ENCODE results near the gene PDIA2.

PDIA2 gene

DNA sequence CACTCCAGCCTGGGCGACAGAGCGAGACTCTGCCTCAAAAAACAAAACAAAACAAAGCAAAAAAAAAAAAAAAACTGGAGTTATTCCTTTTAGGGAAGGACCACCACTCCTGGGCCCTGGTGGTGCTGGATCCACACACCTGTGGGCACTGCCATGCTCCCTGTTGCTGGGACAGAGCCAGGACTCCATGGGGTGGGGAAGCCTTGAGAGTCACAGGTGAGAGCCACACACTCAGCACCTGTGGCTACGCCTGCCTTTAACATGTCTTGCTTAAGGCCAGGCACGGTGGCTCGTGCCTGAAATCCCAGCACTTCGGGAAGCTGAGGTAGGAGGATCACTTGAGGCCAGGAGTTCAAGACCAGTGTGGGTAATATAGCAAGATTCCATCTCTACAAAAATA, 18.3 kb downstream of the PDIA2 start:
- DNase-seq (ENCODE audit: low spot score): no peak

DNA sequence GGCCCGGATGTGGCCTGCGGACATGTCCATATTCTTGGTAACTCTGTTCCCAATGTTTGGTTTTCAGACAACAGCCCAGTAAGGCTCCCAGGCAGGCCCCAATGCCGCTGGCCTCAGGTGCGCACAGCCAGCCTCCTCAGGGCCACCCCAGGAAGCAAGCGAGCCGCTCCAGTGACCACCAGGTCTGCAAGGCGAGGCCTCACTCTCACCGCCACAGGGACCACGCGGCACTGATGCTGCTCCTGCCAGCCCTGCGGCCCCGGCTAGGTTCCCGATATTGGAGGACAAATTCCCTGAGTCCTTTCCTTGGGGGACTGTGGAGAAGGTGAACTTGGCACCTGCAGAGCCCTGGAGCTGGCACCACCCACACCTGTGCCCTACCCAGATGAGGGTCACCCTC, 19.0 kb downstream of the PDIA2 start:
- DNase-seq (ENCODE audit: low spot score): no peak

DNA sequence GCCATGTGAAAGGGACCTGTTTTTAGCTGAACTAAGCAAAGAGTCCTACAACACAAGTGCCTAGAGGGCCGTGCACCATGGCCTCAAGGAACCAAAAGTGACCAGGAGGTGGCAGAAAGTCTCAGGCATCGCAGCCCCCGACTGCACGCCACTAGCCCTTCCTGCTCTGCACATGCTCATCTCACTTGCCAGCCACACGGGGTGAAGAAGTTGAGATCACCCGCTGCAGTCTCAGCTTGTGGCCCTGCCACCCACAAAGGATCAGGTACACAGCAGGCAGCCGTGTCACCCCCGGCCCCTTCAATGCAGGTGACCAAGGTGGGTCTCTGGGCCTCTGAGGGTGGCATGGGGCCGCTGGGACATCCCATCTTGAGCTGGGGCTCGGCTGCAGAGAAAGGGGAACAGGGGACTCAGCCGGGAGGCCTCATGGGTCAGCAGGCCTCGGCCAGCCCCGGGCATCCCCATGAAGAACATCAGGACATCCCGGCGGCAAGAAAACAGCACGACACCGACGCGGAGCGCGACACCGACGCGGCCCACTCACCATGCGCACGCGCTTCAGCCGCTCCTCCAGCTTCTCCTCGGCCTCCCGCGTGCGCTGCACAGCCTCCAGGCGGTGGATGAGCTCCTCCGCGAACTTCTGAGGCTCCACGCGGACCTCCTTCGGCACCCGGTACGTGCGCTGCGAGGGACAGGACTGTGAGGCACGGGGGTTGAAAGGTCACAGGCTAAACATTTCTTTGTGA, 21.0 kb downstream of the PDIA2 start:
- DNase-seq (ENCODE audit: low spot score): no peak

DNA sequence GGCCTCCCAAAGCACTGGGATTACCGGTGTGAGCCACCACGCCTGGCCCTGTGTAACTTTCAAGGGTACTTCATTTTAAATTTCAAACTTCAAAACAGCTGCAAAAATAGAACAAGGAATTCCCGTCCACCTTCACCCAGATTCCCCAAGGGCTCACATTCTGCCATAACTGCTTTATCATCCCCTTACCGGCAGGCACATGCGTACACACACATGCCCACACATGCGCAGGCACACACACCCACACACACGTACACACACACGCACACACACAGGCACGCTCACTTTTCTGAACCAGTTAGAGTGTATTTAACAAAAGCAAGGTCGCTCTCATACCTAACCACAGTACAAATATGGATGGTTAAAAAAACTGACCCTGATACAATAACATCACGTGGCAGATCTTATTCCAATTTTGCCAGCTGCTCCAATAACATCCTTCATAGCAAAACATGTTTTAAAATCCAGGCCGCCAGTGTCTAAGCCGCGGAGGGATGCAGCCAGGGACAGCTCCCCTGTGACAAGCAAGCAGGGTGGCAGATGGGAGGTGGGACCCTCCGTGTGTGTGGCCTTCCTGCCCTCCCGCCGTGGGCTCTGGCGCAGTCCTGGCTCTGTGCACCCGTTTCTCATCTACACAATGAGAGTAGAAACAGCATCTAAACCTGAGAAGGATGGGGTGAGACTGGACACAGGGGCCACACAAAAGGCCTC, 23.1 kb downstream of the PDIA2 start:
- DNase-seq (ENCODE audit: low spot score): no peak

DNA sequence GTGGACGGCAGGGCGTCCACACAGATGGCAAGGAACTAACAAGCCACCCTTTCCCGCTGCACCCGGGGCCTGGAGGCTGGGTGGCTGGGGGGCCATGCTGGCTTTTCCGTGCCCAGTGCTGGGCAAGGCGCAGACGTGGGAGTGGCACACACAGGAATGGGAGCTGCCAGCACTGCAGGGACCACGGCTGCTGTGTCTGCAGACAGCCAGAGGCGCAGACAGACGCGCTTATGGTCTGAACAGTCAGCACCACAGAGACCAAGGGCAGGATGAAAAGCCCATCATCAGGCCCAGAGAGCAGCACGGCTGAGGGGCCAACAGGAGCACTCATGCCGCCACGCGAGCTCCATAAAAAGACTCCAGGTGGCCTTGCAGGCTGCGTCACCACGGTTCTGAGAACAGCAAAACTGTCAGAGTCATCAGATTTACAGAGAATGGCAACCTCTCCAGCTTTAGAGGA, 24.0 kb downstream of the PDIA2 start:
- no peak for DNase-seq (ENCODE audit: low spot score)

DNA sequence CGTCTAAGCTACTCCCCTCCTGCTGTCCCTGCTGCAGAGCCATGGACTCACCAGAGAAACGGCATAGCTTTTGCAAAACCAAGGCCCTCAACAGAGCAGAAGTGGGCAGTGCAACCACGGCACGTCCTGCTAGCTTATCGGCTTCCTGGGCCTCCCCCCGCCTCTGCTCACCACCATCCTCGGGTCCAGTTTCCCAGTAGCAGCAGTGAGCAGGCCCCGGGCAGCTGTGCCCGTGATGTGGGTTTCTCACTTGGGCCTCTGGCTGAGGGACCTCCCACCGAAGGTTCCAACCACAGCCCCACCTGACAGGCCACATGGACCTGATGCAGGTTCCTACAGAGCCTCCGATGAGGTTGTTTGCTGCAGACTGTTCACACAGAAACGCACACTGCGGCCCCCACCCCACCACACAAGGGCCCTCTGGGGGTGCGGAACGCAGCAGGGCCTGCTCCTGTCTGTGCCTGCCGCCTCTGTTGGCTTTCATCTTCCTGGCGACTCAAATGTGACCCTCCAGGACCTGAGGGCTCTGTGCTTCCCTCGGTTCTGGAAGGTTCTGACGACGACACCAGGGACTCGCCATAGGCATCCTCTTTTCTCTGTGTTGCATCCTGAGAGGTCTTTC, 24.8 kb downstream of the PDIA2 start:
- no peak for DNase-seq (ENCODE audit: low spot score)

DNA sequence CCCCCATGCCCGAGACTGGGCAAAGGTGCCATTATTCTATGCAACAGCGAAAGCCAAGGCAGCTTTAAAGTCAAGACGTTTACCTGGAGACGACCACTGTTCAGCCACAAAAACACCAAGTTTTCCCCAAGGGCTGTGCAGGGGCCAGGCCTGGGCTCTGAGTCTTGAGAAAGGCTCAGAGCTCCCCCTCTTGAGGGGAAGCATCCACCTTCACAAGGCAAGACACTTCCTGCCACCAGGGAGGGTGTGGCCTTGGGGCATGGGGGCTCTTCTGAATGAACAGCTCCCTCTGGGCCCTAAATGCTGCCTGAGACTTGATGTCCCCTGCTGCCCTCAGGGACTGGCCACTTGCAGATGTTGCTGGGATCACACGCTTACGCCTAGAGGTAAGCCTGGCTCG, 26.5 kb downstream of the PDIA2 start:
- no peak for DNase-seq (ENCODE audit: low spot score)

DNA sequence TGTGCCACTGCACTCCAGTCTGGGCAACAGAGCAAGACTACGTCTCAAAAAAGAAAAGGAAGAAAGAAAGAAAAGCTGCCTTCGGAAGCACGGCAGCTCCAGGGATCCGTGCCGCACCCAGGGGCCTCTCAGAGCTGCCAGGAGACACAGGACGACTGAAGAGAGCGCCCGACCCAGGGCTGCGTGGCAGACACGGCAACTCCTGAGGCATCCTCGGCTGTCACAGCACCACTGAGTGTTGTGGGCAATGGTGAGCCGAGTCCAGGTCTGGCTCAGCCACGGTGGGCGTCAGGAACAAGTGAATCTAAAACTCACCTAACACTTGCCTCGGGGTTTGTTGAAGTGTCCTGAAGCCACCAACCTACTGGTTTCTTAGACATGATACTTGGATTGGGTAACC, 28.8 kb downstream of the PDIA2 start:
- DNase-seq (ENCODE audit: low spot score): no peak

DNA sequence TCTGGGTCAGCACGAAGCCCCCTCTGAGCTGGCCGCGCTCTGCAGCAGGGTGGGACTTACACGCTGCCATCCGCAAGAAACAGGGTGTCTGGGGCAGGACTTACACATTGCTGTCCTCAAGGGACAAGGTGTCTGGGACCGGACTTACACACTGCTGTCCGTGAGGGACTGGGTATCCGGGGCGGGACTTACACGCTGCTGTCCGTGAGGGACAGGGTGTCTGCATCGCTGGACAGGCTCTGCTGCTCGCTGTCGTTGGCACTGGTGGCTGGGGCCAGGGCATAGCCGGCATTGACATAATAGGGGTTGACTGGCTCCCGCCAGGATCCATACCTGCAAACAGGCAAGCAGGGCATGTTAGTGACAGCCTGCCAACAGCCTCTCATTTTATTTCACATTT, 31.4 kb downstream of the PDIA2 start:
- no peak for DNase-seq (ENCODE audit: low spot score)

DNA sequence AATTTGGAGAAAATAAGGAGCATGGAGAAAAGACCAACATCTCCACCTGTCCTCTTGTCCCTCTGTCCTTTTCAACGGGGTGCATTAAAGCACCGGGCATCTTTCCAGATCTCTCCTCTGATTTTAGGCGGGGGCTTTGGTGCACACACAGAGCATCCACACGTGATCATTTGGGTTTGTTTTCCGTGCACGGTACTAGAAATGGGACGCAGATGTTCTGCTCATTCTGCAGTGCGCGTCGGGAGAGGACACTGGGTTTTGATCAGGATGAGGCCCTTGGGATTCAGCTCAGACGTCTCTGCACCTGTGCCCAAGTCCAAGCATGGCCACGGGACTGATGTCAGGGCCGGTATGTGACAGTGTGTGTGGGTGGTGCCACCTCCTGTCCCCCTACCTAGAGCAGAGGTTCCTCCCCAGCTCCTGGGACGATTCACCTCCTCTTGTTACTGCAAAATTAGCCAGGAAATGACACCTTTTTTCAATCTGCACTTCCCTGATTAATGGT, 31.9 kb downstream of the PDIA2 start:
- no peak for DNase-seq (ENCODE audit: low spot score)

DNA sequence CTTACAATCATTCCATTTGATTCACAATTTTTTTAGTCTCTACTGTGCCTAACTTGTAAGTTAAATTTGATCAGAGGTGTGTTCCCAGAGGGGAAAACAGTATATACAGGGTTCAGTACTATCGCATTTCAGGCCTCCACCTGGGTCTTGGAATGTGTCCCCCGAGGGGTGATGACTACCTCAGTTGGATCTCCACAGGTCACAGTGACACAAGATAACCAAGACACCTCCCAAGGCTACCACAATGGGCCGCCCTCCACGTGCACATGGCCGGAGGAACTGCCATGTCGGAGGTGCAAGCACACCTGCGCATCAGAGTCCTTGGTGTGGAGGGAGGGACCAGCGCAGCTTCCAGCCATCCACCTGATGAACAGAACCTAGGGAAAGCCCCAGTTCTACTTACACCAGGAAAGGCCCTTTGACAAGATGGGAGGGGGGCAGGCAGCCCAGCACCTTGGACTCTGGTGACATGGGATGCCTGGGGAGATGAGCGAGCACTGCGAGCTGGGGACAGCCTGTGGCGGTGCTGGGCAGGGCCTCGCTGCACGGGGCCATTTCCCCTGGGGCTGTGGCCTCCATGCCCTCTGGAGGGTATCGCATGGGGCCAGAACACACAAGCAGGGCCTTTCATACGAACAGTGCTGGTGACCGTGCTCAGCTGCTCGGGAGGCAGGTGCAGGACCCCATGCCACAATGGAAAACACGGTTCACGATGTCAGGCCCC, 33.9 kb downstream of the PDIA2 start:
- DNase-seq (ENCODE audit: low spot score): no peak

DNA sequence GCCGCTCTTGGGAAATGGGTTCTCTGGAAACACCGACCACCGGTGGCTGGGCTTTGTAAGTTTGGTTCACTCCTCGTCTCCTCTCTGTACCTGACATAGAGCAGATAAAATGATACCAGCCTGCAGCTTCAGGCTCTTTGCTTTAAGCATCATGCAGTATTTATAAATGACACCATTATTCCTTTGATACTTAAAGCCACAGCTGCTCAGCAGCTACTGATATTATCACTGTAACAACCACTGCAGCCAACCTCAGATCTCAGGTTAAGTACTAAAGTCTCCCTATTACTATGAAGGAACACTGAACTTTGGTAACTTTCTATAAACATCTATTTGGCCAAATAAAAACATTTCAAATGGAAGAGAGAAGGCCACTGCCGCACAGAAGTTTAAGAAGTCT, 34.6 kb downstream of the PDIA2 start:
- DNase-seq (ENCODE audit: low spot score): no peak

DNA sequence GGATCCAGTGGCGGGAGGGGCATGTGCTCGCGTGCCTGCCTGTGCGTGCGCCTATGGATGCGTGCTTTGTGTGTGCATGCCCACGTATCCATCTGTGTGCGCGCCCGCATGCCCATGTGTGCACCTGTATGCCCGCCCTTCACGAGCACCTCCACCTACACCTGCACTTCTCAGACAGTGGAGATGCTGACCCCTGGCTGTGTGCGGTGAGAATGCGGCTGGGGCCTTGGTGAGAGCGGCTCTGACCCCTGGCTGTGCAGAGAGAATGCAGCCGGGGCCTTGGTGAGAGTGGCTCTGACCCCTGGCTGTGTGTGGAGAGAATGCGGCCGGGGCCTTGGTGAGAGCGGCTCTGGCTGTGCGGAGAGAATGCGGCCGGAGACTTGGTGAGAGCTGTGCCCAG, 35.7 kb downstream of the PDIA2 start:
- no peak for DNase-seq (ENCODE audit: low spot score)

DNA sequence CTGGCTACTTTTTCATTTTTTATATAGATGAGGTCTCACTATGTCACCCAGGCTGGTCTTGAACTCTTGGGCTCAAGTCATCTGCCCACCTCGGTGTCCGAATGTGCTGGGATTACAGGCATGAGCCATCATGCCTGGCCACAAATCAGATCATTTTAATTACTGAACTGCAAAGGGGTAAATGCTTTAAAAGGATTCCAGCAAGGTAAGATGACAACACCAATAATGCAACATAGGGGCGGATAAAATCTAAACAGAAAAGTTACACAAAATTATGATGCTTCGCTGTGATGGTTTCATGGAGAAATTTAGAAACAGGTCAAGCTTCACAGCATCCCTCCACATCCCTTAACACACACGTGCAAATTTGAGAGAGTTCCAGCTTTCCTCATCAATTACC, 37.2 kb downstream of the PDIA2 start:
- DNase-seq (ENCODE audit: low spot score): no peak

DNA sequence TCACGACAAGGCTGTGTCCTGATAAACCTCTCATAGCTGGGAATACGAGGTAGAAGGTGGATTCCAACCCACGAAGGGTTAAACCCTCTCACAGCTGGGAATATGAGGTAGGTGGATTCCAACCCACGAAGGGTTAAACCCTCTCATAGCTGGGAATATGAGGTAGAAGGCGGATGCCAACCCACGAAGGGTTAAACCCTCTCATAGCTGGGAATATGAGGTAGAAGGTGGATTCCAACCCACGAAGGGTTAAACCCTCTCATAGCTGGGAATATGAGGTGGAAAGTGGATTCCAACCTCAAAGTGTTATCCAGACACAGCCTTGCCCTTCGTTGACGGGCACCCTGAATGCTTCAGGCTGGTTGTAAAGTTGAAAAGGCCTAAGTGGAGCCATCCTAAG, 38.6 kb downstream of the PDIA2 start:
- DNase-seq (ENCODE audit: low spot score): no peak

DNA sequence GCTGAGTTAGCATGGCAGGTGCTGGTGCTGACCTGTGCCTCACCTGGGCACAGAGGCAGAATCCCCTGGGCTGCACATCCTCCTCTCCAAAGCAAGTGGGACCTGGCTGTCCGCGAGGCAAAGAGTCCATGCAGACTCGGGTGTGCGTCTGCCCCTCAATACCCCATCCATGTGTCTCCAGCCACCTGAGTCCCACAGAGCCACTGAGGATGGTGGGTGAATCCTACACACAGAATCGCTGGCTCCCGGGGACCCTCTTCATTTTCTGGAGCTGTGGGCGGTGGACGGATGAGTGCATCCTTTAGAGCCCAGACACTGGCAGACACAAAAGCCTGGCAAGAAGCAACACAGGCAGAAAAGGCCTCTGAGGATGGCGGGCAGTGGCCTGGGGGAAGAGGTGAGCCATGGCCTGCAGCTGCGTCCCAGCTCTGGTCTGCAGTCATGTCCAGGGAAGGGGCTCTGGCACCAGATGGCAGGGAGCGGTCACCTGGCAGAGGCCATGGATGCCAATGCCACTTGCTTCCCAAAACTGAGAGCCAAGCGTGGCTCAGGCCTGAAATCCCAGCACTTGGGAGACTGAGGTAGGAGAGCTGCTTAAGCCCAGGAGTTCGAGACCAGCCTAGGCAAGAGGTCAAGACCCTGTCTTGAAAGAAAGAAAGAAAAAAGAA, 39.6 kb downstream of the PDIA2 start:
- DNase-seq (ENCODE audit: low spot score): no peak

DNA sequence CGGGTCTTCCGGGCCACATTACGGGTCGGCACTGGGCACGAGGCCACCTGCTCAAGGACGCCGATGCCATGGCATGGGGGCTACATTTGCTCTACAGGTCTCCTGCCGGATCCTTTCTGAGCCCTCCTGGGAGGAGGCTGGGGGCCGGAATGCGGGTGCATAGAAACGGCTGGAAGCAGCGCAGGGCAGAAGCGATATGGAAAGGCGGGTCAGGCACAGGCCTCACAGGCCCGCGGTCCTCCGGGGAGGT, 41.2 kb downstream of the PDIA2 start:
- no peak for DNase-seq (ENCODE audit: low spot score)

DNA sequence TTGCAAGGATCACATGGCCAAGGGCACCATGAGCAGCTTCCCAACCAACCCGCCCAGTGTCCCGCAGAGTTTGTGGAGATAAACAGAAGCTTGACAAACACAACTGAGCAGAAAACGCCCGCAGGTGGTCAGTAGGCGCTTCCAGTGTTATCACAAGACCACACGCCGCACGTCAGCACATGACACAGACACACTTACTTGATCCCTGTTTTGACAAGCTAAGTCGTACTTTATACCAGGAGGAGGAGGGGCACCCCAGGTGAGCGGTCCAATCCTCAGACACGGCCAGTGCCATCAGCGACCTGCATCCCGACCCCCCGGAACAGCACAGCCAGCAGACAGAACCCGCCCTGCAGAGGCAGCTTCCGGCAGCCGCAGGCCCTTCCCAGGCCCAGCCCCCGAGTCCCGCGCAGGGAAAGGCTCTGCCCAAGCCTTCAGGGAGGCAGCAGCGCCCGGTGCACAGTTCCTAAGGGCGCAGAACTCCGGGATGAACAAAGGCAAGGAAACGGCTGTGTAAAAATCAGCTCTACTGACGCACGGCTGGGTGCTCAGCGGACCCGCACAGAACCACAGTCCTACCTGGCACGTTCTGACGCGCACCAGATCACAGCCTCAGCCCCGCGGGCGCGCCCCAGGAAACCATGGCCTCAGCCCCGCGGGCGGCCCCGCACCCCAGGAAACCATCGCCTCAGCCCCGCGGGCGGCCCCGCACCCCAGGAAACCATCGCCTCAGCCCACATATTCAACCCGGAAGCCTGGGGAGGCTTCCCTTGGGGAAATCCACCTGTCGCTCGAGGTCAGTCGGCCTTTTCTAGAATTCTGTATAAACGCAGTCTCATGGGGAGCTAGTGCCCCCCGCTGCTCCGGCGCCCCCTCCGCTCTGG, 41.7 kb downstream of the PDIA2 start:
- no peak for DNase-seq (ENCODE audit: low spot score)

DNA sequence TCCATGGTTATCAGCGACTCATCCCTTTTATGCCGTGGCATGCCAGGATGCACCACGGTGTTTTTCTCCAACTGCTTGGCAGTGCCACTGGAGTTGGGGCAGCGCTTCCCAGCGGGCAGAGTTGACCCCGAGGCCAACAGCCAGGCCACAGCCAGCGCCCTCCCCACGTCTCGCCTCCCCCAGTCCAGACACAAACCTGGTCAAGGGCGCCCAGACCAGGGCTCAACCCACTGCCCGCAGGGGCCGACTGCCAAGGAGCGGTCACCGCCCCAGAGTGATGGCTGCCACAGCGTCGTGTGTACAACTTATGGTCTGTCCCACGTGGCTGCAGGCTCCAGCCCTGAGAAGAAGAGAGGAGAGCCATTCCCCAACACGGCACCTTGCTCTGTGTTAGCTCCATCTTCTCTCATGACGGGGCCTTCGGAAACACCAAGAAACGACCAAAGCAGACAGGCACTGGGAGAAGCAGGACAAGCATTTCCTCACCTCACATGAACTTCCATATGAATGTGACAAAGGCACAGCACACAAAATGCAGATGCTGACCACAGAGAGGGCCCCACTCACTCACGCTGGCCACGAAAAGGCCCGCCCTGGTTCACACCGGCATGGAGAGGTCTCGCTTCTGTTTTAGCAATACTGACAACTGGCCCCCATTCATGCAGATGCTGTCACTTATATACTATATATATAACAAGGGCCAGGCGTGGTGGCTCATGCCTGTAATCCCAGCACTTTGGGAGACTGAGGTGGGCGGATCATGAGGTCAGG, 42.6 kb downstream of the PDIA2 start:
- no peak for DNase-seq (ENCODE audit: low spot score)

DNA sequence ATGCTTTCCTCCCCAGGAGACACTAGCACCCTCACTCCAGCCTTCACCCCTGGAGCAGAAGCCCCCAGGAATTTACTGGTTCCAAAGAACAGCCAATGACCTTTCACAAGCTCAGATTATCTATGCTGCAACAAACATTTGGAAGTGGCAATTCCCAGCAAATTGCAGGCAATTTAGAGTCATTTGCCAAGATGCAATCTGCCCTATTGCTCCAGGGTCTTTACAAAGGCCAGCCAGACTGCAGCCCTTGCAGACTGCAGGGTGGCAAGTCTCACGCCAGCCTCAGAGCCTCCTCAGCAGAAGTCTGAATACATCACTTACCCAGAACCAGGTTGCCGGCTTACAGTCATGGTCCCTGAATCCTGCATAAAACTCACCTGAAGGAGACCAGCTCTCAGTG, 47.8 kb downstream of the PDIA2 start:
- DNase-seq (ENCODE audit: low spot score): no peak

All from D341Med (cell line).